ENCODE results near the gene ZBTB39.
"Not testable (repeated sequence)": the region's sequence is repeated elsewhere in the genome, so short reads cannot be mapped to it uniquely, and the experiment has no call there.

Gene ZBTB39

DNA sequence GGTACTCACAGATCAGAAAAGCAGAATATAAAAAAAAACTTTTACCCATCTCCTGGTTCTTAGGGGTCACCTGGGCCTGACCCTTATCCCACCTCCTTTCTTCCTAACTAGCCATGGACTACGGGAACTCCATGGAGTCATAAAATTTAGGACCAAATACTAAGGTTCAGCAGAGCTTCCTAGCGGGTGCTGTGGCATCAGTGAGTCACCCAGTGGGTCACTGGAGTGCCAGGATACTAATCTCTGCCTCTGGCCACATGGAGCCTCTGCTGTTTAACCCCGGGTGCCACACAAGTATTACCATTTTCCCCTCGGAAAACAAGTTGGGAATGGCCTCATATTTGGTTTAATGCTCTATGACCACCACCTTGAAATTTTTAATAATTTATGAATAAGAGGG is 6.9 kb downstream of the ZBTB39 start:
- no peak for DNase-seq

DNA sequence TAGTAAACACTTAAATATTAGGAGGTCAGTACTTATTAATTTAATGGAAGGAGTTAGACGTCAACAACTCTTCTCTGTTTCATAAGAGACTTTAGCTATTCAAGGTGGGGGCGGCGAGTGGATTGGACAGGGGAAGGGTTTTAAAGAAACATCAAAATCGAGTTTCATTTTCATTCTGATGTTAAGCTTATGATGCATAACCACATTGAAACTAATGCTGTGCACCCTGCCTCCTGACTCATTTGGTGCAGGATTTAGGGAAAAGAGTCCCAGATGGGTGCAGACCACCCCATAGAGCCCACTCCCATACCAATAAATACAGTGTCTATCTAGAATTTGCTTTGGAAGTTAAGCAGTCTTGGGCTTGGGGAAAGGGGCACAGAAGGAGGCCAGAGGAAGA is 7.4 kb downstream of the ZBTB39 start:
- DNase-seq: no peak

DNA sequence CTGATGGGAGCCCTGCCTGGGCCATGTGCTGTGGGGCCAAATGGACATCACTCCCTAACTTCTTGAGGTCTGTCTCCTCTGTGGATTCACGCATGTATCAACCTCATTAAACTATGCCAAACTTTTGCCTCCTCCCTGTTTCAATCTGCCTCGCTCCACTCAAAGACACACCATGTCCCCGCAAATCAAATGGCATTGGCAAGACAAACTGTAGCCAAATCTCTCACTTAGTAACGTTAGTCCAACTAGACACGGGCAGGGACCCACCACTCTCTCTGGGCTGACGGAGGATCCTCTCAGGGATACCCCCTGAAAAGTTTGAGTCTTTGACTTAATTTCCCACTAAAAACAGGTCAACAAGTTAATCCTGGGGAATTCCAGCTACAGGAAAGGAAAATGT is 8.0 kb downstream of the ZBTB39 start:
- no peak for DNase-seq

DNA sequence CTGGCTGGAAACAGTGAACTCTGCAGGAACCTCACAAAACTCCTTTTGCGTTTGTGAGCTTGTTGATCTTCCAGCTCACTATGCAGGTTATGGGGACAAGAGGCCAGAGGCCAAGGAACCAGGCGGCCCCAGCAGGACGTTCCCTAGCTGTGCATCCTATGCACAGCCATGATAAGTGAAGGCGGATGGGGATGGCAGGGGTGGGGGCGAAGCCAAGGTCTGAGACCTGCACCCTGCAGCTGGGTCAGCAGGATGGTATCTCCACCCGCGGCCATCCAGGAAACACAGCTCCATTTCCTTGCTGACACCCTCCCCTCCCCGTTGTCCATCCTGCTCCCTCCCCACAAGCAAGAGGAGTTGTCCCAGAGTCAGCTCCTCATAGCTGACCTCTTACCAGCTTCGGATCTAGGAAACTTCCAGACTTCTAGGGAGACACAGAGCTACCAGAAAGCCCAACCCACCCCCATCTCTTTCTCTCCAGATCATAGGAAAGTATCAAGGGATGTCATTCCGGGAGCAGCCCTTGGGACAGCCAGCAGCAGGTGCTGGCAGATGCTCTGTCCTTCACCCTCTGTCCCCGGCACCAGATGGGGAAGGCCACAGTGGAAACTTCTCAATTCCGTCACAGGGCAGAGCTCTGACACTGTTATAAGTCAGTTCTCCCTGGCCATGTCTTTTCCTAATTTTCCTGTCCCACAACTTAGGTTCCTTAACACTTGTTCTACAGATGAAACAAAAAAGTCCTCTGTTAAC is 9.4 kb downstream of the ZBTB39 start:
- no peak for DNase-seq

DNA sequence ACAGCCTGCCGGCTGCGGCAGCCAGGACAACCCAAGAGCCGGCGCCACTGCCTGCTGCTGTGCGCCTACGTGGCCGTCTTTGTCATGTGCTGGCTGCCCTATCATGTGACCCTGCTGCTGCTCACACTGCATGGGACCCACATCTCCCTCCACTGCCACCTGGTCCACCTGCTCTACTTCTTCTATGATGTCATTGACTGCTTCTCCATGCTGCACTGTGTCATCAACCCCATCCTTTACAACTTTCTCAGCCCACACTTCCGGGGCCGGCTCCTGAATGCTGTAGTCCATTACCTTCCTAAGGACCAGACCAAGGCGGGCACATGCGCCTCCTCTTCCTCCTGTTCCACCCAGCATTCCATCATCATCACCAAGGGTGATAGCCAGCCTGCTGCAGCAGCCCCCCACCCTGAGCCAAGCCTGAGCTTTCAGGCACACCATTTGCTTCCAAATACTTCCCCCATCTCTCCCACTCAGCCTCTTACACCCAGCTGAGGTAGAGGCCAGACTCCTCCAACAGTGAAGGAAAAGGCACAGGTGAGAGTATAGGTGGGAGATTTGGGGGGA is 10.3 kb downstream of the ZBTB39 start:
- DNase-seq: no peak

DNA sequence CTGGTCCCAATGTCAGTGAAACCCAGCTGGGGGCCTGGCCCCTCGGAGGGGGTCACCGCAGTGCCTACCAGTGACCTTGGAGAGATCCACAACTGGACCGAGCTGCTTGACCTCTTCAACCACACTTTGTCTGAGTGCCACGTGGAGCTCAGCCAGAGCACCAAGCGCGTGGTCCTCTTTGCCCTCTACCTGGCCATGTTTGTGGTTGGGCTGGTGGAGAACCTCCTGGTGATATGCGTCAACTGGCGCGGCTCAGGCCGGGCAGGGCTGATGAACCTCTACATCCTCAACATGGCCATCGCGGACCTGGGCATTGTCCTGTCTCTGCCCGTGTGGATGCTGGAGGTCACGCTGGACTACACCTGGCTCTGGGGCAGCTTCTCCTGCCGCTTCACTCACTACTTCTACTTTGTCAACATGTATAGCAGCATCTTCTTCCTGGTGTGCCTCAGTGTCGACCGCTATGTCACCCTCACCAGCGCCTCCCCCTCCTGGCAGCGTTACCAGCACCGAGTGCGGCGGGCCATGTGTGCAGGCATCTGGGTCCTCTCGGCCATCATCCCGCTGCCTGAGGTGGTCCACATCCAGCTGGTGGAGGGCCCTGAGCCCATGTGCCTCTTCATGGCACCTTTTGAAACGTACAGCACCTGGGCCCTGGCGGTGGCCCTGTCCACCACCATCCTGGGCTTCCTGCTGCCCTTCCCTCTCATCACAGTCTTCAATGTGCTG is 11.0 kb downstream of the ZBTB39 start:
- no peak for DNase-seq

DNA sequence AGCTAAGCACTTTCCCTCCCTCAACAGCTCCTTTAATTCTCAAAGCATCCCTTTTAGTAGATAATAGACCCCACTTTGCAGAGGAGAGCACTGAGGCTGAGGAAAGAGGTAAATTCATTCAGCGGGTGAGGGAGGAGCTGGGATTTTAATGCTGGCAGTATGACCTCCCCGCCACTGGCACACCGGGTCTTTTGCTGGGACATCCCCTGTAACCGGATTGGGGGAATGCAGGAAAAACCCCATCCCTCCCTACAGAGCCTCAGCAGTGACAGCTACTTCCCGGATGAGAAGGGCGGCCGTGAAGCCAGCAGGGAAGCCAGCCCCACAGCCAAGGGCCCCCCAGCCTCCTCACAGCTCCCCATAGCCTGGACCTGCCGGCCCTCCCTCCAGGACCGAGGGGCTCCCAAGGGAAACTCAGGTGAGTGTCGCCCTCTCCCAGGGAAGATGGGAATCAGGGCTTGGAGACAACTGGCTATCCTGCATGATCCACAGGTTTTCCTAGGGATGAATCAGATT is 12.1 kb downstream of the ZBTB39 start:
- no peak for DNase-seq

DNA sequence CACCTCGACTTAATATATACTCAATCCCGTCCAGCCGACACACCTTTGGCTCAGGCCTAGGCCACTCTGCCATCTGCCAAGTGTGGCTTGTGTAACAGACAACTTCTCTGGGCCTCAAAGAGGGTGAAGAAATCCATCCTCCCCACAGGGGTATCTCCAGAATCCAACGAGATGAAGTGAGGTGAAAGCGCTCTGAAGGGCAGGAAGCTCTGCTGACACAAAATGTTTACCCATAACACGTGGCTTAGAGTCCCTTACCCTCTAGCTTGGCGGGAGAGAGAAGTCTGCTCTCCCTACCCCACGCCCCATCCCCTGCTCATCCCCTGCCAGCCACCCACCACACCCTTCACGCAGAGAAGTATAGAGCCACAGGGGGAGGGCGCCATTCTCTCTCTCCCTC is 13.0 kb downstream of the ZBTB39 start:
- DNase-seq: no peak

DNA sequence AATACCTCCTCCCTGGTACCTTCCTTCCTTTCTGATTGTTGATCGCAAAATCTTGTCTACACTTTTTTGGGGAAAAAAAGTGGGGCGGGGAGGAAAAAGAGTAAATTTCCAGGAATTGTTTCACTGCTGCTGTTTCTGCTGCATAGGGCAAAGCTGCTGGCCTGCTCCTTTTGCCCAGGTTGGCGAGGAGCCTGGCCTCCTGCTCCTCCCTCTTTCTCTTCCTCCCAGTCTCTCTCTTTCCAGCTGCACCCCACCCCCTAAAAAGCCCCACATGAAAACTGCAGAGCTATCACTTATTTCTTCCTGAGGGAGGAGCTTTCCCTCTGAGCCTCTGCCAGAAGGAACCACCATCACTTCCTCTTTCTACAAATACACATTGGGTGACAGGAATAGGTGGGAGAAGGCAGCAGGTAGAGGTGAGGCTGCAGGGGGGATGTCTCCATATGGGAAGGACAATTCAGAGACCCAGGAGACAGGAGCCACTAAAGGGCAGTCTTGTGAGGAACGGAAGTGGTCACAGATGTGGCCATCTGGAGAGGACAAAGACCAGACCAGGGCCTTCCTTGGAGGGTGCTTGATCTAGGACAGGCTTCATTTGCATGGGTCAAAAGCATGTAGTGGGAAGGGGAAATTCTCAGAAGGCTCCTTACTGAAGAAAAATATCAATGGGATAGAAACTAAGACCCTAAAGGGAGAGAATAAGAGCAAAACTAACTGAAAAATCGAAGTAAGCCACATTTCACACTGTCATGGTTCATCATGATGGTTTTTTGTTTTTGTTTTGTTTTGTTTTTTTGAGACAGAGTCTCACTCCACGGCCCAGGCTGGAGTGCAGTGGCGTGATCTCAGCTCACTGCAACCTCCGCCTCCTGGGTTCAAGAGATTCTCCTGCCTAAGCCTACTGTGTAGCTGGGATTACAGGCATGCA is 14.8 kb downstream of the ZBTB39 start:
- no peak for DNase-seq

DNA sequence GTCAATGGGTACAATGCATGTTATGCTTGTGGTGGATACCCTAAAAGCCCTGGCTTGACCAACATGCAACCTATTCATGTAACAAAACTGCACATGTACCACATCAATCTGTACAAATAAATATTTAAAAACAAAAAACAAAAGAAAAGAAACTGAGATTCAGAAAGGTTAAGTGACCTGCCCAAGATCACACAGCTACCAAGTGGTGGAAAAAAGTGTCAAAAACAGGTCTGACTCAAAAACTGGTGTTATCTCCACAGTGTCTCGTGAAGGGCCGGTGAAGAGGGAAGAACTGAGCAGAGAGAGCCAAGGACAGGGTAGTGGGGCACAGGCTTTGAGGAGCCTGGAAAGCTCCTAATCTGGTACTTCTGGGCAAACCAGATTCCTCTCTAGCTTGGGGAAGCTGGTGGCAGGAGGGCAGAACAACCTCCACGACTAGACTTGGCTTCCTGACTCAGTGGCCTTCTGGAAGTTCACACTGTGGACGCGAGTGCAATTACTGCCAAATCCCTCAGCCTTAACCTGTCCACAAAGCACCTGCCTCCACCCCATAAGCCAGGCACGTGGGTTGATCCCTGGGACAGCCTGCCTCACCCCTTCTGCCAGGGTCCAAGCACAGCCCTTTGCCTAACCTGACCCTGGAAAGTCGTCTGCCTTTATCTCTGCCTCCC is 15.6 kb downstream of the ZBTB39 start:
- DNase-seq: no peak

DNA sequence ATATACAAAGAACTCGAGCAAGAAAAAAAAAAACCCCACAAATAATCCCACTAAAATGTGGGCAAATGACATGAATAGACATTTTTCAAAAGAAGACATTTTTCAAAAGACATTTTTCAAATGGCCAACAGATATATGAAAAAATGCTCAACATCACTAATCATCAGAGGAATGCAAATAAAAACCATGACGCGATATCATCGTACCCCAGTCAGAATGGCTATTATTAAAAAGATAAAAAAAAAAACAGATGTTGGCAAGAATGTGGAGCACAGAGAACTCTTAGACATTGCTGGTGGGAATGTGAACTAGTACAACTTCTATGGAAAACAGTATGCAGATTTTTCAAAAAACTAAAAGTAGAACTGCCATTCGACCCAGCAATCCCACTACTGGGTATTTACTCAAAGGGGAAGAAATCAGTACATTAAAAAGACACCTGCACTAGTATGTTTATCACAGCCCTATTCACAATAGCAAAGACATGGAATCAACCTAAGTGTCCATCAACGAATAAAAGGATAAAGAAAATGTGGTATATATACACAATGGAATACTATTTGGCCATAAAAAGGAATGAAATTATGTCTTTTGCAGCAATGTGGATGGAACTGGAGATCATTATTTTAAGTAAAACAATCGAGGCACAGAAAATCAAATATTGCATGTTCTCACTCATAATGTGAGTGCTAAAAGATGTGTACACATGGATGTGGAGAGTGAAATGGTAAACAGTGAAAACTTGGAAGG is 16.3 kb downstream of the ZBTB39 start:
- no peak for DNase-seq

DNA sequence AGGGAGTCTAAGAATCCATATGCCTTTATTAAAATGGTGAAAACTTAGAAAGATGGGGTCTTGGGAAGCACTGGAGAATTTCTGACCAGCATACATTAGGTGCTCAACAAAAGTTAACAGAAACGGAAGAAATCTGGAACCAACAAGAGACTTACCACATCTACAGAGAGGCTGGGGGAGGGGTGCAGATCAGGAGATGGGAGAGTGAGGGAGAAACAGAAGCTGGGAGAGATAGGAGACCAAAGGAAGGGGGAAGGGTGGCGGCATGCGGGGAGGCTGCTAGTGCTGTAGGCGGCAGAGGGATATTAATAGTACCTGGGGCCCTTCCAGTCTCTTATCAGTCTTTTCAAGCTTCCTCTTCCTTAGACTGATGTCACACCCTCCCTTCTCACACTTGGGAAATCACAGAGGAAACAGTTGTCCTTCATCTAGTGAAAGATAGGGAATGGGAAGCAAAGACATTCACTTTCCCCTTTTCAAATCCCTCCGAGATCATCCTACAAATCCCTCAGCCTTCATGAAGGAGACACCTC is 18.1 kb downstream of the ZBTB39 start:
- DNase-seq: no peak

DNA sequence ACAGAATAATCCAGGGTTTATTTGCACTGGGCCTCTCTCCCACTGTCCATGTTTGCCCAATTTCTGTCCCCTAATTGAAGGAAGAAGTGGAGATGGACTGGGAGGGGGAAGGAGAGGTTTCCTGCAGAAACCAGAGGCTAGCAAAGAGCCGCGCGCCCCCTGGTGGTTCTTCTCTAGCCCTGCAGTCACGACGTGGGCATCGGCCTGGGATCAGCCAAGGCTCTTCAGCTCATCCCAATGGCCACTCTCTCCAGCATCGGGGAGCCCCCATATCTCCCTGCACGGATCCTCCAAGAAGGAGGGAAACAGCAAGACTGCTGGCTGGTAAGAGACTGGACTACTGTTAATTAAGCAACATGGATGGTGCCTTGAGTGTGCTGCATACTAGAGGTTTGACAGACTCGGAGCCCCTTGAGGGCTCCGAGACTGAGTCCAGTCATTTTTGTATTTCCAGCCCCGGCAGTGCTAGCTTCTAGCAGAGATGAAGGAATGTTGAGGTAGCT is 18.7 kb downstream of the ZBTB39 start:
- DNase-seq: peak; percentile 74

DNA sequence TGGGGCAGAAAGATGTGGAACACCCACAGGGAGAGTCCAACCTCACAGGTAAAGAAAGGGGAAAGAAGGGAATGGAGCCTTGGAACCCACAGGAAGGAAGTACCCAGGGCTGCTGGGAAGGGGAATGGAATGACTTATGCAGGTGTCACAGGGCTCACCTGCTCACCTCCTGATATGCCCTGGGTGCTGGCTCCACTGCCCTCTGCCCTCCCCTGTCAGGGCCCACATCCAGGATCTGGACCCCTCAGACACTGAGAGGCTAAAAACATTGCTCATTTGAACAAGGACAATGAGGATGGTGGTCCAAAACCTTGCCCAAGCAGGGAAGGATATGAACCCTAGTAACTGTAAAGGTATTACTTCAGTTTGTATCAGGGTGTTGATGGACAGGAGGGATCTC is 19.3 kb downstream of the ZBTB39 start:
- no peak for DNase-seq

DNA sequence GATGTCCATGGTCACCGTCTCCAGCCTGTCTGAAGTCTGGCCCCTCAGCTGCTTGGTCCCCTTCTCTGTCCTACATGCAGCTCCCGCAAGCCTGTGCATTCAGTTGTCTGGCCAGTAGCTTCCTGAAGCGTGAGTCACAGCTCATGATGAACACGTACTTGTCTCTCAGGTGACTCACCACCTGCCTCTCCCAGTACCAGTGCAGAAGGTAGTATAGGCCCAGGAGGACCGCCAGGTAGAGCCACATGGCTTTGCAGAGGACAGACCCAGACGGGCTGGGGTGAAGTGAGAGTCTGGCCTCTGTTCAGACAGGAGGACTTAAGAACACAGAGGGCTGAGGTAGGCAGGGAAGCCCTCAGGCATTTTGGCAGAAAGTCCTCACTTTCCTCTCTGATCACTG is 20.6 kb downstream of the ZBTB39 start:
- not testable (repeated sequence) for DNase-seq

DNA sequence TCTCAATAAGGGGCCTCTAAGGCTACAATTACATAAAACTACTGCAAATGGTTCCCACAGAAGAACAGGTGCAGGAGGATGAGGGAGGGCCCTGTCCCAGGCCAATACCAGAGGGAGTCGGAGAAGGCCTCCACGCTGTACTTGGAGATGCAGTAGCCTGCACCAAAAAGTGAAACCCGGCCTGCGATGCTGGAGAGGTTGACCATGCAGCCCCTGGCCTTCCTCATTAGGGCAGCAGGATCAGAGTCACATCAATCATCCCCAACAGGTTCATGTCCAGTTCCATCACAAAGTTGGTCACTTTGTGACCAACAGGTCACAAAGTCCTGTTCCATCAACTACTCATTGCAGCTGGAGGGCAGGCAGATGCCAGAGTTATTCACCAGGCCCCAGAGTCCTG is 23.0 kb downstream of the ZBTB39 start:
- no peak for DNase-seq

DNA sequence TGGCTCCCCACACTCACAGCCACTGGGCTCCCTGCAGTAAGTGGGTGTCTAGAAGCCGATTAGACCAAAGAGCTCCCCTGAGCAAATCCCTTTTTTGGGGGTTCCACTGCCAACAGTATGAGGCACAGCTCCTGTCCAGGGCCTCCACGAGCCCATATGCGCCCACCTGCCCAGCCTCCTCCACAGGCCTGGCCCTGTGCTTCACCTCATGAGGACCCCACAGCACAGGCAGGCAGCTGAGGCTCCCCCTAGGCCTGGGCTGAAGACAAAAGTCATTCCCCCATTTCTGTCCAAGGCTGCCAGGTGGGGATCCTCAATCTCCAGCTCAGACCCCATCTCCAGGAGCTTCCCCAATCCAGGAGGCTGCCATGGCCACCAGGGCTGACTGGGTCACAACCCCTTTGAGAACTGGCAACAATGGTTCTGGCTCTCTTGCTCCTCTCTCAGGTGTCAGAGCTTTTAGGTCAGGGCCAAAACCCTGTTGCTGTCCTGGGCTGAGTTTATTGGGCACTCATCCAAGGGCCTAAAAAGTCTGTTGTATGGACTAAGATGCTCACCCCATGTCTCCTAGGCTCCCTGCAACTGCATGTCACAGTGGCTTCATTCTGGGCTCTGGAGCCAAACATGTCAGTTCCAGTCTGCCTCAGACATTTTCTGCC is 23.6 kb downstream of the ZBTB39 start:
- not testable (repeated sequence) for DNase-seq

DNA sequence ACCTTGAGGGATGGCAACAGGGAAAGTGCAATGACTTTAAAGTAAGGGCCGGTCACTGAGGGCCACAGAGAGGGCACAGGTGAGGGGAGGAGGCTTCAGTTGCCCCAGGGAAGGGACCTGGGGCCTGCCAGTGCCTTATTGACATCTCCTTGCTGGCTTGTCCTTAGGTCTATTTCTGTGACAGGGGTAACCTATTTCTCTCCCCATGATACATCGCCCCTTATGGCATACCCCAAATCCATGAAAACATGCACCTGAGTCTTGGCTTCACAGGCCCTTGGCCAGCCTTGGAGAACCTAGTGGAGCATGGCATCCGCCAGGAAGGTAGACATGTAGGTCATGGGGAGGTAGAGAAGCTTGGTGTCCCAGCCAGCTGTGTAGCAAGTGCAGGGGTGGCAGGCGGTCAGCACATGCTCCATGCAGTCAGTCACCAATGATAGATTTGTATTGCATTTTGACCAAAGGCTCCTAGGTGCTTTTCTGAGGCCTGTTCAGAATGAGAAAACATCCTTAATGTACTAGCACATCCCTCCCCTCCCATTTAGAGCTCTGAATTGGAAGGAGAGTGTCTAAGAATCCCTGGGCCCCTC is 25.3 kb downstream of the ZBTB39 start:
- no peak for DNase-seq

DNA sequence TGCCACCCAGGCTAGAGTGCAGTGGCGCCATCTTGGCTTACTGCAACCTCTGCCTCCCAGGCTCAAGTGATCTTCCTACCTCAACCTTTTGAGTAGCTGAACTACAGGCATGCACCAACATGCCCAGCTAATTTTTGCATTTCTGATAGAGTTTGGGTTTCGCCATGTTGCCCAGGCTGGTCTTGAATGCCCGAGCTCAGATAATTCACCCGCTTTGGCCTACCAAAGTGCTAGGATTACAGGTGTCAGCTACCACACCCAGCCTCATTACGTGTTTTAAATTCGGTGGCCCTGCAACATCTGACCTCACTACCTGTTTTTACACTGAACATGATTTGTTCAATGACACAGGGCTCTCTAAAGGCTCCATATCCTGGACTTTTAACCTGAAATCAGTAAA is 26.1 kb downstream of the ZBTB39 start:
- DNase-seq: no peak

DNA sequence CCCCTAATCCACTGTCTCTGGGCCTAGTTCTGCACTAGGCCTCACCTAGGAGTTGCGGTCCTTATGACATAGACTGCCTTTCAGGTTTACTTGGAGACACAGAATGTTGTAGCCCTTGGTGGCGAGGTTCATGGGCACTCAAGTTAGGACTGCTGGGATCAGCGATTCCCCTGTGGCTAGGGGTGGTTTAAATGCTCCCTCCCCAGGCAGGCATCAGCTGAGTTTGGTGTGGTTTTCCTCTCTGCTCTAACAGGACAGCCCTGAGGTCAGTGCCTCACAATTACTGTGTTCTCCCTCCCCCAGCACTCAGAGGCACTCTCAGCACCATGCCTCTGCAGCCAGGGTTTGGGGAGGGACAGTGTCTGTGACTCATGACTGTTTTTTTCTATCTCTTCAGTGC is 26.7 kb downstream of the ZBTB39 start:
- no peak for DNase-seq
